Neural cell (in vitro differentiated cells): ENCODE results near the gene PPP1R8. TPM values are rescaled to one million over a fixed set of nuclear protein-coding genes. Genes with fewer than 3 reads are reported as not detected.

Source experiments
- H2AFZ ChIP-seq: fragments of 200-600, 300-800 bp; sonication (generic), shearing (Covaris generic); 2 replicates; pipeline ENCODE4 v1.6.0; 2014; ENCODE audit warnings: low read depth, mild to moderate bottlenecking, antibody characterized with exemption, low read length, moderate library complexity
- H3F3A ChIP-seq: fragments of 200-600 bp; shearing (Covaris generic); 2 replicates; pipeline ENCODE4 v1.6.1; 2016; ENCODE audit warnings: mild to moderate bottlenecking, moderate library complexity, mixed read lengths, antibody characterized with exemption, low read length; ENCODE audit not compliant: insufficient read depth, poor library complexity, severe bottlenecking
- H3K27ac ChIP-seq: fragments of 200-600, 300-800 bp; sonication (generic), shearing (Covaris generic); 2 replicates; pipeline ENCODE4 v1.5.1; 2014; ENCODE audit warnings: mild to moderate bottlenecking, low read length, moderate library complexity
- H3K27me3 ChIP-seq: fragments of 300-800, 200-600 bp; sonication (generic), shearing (Covaris generic); 2 replicates; pipeline ENCODE4 v1.6.0; 2014; ENCODE audit warnings: mild to moderate bottlenecking, low read depth, low read length, moderate library complexity; ENCODE audit not compliant: insufficient read depth
- H3K36me3 ChIP-seq: fragments of 300-800, 200-600 bp; sonication (generic), shearing (Covaris generic); 2 replicates; pipeline ENCODE4 v1.5.1; 2014; ENCODE audit warnings: mild to moderate bottlenecking, antibody characterized with exemption, low read length, moderate library complexity; ENCODE audit not compliant: insufficient read depth
- H3K4me2 ChIP-seq: fragments of 300-800, 200-600 bp; sonication (generic), shearing (Covaris generic); 2 replicates; pipeline ENCODE4 v1.6.0; 2014; ENCODE audit warnings: mild to moderate bottlenecking, low read length
- H3K4me3 ChIP-seq: fragments of 300-800, 200-600 bp; sonication (generic), shearing (Covaris generic); 2 replicates; pipeline ENCODE4 v1.5.1; 2014; ENCODE audit warnings: mild to moderate bottlenecking, low read length, moderate library complexity
- H3K79me2 ChIP-seq: fragments of 200-600 bp; shearing (Covaris generic); replicated peaks from 2 replicates; pipeline ENCODE4 v1.6.0; 2014; ENCODE audit warnings: mild to moderate bottlenecking, low read length, moderate library complexity; ENCODE audit not compliant: insufficient read depth
- H3K9ac ChIP-seq: fragments of 300-800, 200-600 bp; sonication (generic), shearing (Covaris generic); 2 replicates; pipeline ENCODE4 v1.6.1; 2016; ENCODE audit warnings: mild to moderate bottlenecking, low read length, mixed read lengths
- H3K9me2 ChIP-seq: fragments of 200-600 bp; shearing (Covaris generic); 2 replicates; pipeline ENCODE4 v1.6.1; 2016; ENCODE audit warnings: mild to moderate bottlenecking, low read length, mixed read lengths; ENCODE audit not compliant: insufficient read depth
- H3K9me3 ChIP-seq: fragments of 200-600, 300-800 bp; sonication (generic), shearing (Covaris generic); 2 replicates; pipeline ENCODE4 v1.6.1; 2016; ENCODE audit warnings: mild to moderate bottlenecking, mixed run types, low read length, moderate library complexity, mixed read lengths
- H4K20me1 ChIP-seq: fragments of 200-600 bp; shearing (Covaris generic); 2 replicates; pipeline ENCODE4 v1.6.1; 2016; ENCODE audit warnings: mild to moderate bottlenecking, mixed run types; ENCODE audit not compliant: insufficient read depth
- CTCF ChIP-seq: fragments of 450-650 bp; IDR thresholded peaks from 2 replicates; pipeline ENCODE4 v1.5.1; 2014; ENCODE audit warnings: antibody characterized with exemption, mild to moderate bottlenecking, moderate library complexity; ENCODE audit not compliant: poor library complexity, severe bottlenecking
- EP300 ChIP-seq: fragments of 450-650 bp; conservative IDR thresholded peaks from 2 replicates; pipeline ENCODE4 v1.6.1; 2014; ENCODE audit warnings: antibody characterized with exemption, mild to moderate bottlenecking, moderate library complexity; ENCODE audit not compliant: poor library complexity, severe bottlenecking
- EZH2 ChIP-seq: fragments of 200-600, 300-800 bp; shearing (Covaris generic), sonication (generic); IDR thresholded peaks from 2 replicates; pipeline ENCODE4 v1.6.1; 2014; ENCODE audit warnings: antibody characterized with exemption, low read length, borderline replicate concordance, mild to moderate bottlenecking; ENCODE audit not compliant: insufficient read depth, poor library complexity, severe bottlenecking
- MXI1 ChIP-seq: fragments of 450-650 bp; conservative IDR thresholded peaks from 2 replicates; pipeline ENCODE4 v1.6.1; 2014; ENCODE audit warnings: antibody characterized with exemption, mild to moderate bottlenecking; ENCODE audit not compliant: poor library complexity, severe bottlenecking
- POLR2AphosphoS5 ChIP-seq: IDR thresholded peaks from 2 replicates; pipeline ENCODE4 v1.6.1; 2012
- RAD21 ChIP-seq: fragments of 450-650 bp; conservative IDR thresholded peaks from 2 replicates; pipeline ENCODE4 v1.6.1; 2014; ENCODE audit warnings: antibody characterized with exemption, mild to moderate bottlenecking, moderate library complexity
- REST ChIP-seq: IDR thresholded peaks from 2 replicates; pipeline ENCODE4 v1.6.1; 2012; ENCODE audit warnings: borderline replicate concordance
- SMC3 ChIP-seq: fragments of 450-650 bp; conservative IDR thresholded peaks from 2 replicates; pipeline ENCODE4 v1.6.1; 2014; ENCODE audit warnings: antibody characterized with exemption, mild to moderate bottlenecking, moderate library complexity; ENCODE audit not compliant: poor library complexity
- TAF1 ChIP-seq: IDR thresholded peaks from 2 replicates; pipeline ENCODE4 v1.6.1; 2012; ENCODE audit warnings: low read depth
- polyA plus RNA-seq: library from polyadenylated mRNA; depleted of rRNA; stranded (reverse); fragments of >200 nt; gene quantifications from 2 replicates; pipeline ENCODE4 v1.2.3, GENCODE V29; 2014

PPP1R8 gene
- polyA plus RNA-seq, 1 donor from 2014 or later: 90.1 TPM

- Histone ChIP-seq H3K4me3 (no peak overlapping the region), H2AFZ (no peak overlapping the region), H3K36me3 (no peaks in the 10 kb centered on the region), H3K4me2 (no peak overlapping the region), H3K79me2 (no peaks in the 10 kb centered on the region), H4K20me1 (no peaks in the 10 kb centered on the region), H3K9ac (no peak overlapping the region), H3K9me2 (no peaks in the 10 kb centered on the region), H3K27ac (no peak overlapping the region), H3F3A (no peaks in the 10 kb centered on the region), H3K9me3 (no peaks in the 10 kb centered on the region), H3K27me3 (no peaks in the 10 kb centered on the region)
- TF ChIP-seq TAF1: no peak
- TF ChIP-seq EP300: no peak
- no peak for TF ChIP-seq MXI1
- TF ChIP-seq RAD21: no peak
- no peak for TF ChIP-seq CTCF
- TF ChIP-seq REST: no peak
- TF ChIP-seq SMC3: no peak
- TF ChIP-seq EZH2: no peak
- no peak for TF ChIP-seq POLR2AphosphoS5
Observed at GRCh38 chr1:27858949-27859576, 28.5 kb downstream of the PPP1R8 start.

- H3K9ac ChIP-seq: no peak overlapping the region
- no peaks in the 10 kb centered on the region for H3K9me2 ChIP-seq
- H3K9me3 ChIP-seq: no peaks in the 10 kb centered on the region
- no peaks in the 10 kb centered on the region for H3F3A ChIP-seq
- no peak overlapping the region for H3K27ac ChIP-seq
- H3K4me2 ChIP-seq: no peak overlapping the region
- no peaks in the 10 kb centered on the region for H3K79me2 ChIP-seq
- no peak for TF ChIP-seq MXI1
- no peak for TF ChIP-seq RAD21
- TF ChIP-seq SMC3: no peak
- no peaks in the 10 kb centered on the region for H4K20me1 ChIP-seq
- no peaks in the 10 kb centered on the region for H3K36me3 ChIP-seq
- no peak overlapping the region for H3K4me3 ChIP-seq
- no peak overlapping the region for H2AFZ ChIP-seq
- H3K27me3 ChIP-seq: no peaks in the 10 kb centered on the region
Observed at GRCh38 chr1:27861436-27861835, 30.9 kb downstream of the PPP1R8 start.
